ENCODE results near the gene VTCN1.
"Not testable (repeated sequence)": the region's sequence is repeated elsewhere in the genome, so short reads cannot be mapped to it uniquely, and the experiment has no call there.

The VTCN1 gene

GRCh38 chr1:117116090-117116783 is 94.5 kb downstream of the VTCN1 start:
- H3K27me3 Mint-ChIP-seq = peaks cover 6% of the 10 kb centered on the region
- H3K4me1 Mint-ChIP-seq (ENCODE audit: low read depth) = peaks cover 8% of the 10 kb centered on the region
- H3K27ac Mint-ChIP-seq = no peak overlapping the region
- no peaks in the 10 kb centered on the region for H3K9me3 Mint-ChIP-seq
- H3K4me3 Mint-ChIP-seq = no peak overlapping the region
- H3K36me3 Mint-ChIP-seq (ENCODE audit: low read depth) = no peaks in the 10 kb centered on the region
- no peak for DNase-seq

DNA sequence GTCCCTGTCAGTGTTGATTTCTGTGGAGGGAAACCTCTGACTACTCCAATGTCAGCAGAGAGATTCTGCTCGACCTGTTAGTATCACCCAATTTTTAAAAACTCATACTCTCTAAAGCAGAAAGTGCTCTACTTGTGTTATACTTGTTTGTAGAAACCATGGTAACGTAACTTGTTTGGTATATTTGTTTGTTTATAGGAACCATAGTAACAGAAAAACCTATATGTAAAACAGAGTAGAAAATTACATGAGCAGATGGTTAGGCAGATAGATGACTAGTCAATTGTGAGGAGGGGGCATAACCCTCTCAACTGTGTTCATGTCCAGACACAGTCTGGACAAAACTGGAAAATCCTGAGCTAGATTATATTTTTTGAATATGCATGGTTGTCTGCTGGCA is 95.8 kb downstream of the VTCN1 start:
- Mint-ChIP-seq H3K36me3 (ENCODE audit: low read depth) (no peaks in the 10 kb centered on the region), H3K27ac (no peak overlapping the region), H3K27me3 (no peaks in the 10 kb centered on the region), H3K4me3 (no peak overlapping the region), H3K4me1 (ENCODE audit: low read depth) (peaks cover 11% of the 10 kb centered on the region), H3K9me3 (no peaks in the 10 kb centered on the region)
- no peak for DNase-seq

- Mint-ChIP-seq H3K27me3 (no peaks in the 10 kb centered on the region), H3K9me3 (no peaks in the 10 kb centered on the region), H3K27ac (no peak overlapping the region), H3K4me1 (ENCODE audit: low read depth) (peaks cover 20% of the 10 kb centered on the region), H3K36me3 (ENCODE audit: low read depth) (no peaks in the 10 kb centered on the region), H3K4me3 (no peak overlapping the region)
- DNase-seq = no peak
Measured at GRCh38 chr1:117113199-117113598, 97.5 kb downstream of the VTCN1 start.

GRCh38 chr1:117112047-117112717 is 98.5 kb downstream of the VTCN1 start:
- H3K4me1 Mint-ChIP-seq (ENCODE audit: low read depth) = peaks cover 20% of the 10 kb centered on the region

DNA sequence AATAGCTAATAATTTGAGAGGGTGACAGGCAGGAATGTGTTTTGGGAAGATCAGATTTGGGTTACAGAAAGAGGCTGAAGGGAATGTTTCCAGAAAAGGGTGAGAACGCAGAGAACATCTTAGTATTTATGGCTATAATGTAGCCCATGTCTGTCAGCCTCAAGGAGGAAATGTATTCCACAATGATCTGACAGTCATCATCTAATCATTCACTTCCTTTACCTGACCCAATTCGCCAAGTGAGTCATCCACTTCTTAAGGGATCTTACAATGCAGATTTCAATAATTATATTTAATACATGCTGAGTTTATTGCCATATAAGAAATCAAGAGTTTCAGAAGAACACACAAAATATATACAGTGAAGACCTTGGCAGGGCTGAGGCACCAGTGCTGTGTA is 100.0 kb downstream of the VTCN1 start:
- Mint-ChIP-seq H3K9me3 (no peaks in the 10 kb centered on the region), H3K36me3 (ENCODE audit: low read depth) (peaks cover 22% of the 10 kb centered on the region), H3K27me3 (no peaks in the 10 kb centered on the region), H3K27ac (no peak overlapping the region), H3K4me1 (ENCODE audit: low read depth) (peaks cover 27% of the 10 kb centered on the region), H3K4me3 (no peak overlapping the region)
- DNase-seq = no peak

More at GRCh38 chr1:117112047-117112717, 98.5 kb downstream of the VTCN1 start:
- Mint-ChIP-seq H3K27me3 (no peaks in the 10 kb centered on the region), H3K27ac (no peak overlapping the region), H3K9me3 (no peaks in the 10 kb centered on the region), H3K4me3 (no peak overlapping the region), H3K36me3 (ENCODE audit: low read depth) (peaks cover 8% of the 10 kb centered on the region)
- DNase-seq = no peak

DNA sequence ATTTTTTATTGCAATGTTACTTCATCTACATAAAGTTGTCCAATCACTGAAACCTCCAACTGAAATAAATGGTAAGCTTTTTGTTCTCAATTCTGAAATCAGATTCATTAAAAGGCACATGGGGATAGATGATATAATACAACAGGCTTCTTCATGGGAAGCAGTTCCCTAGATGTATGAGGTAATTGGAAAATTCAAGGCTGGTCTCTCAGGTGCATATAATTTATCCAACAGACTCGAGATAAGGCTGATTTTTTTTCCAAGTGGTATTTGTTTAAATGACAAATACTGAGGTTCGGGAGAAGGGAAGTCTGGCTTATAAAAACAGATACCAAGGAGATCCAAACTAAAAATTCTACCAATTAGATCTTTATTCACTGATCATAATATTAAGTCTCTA is 103.4 kb downstream of the VTCN1 start:
- Mint-ChIP-seq H3K27me3 (no peaks in the 10 kb centered on the region), H3K4me1 (ENCODE audit: low read depth) (peaks cover 28% of the 10 kb centered on the region), H3K36me3 (ENCODE audit: low read depth) (peaks cover 53% of the 10 kb centered on the region), H3K27ac (no peak overlapping the region), H3K4me3 (no peak overlapping the region), H3K9me3 (no peaks in the 10 kb centered on the region)
- no peak for DNase-seq

DNA sequence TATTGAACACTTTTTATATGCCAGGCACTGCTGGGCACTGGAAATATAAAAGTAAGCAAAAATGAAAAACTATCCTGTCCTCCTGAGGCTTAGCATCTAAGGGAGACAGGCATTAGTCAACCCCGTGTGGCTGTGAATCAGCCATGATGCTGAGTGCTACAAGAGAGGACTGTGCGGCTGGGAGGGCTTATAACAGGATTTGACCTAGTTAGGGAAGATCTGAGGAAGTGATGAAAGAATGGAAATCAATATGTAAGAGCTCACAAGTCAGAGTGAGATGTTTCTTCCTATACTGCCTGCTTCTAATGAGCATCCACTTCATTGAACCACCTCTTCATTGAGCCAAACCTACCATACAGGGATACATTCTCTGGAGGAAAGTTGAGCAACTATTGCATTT is 104.2 kb downstream of the VTCN1 start:
- H3K27me3 Mint-ChIP-seq = no peaks in the 10 kb centered on the region
- H3K4me1 Mint-ChIP-seq (ENCODE audit: low read depth) = peaks cover 28% of the 10 kb centered on the region
- peaks cover 62% of the 10 kb centered on the region for H3K36me3 Mint-ChIP-seq (ENCODE audit: low read depth)
- H3K4me3 Mint-ChIP-seq = no peak overlapping the region
- no peak for DNase-seq
- H3K27ac Mint-ChIP-seq = no peak overlapping the region
- H3K9me3 Mint-ChIP-seq = no peaks in the 10 kb centered on the region

- Mint-ChIP-seq H3K27me3 (no peaks in the 10 kb centered on the region), H3K4me3 (no peak overlapping the region), H3K4me1 (ENCODE audit: low read depth) (peaks cover 24% of the 10 kb centered on the region), H3K27ac (no peak overlapping the region), H3K36me3 (ENCODE audit: low read depth) (peaks cover 70% of the 10 kb centered on the region), H3K9me3 (no peaks in the 10 kb centered on the region)
- DNase-seq = no peak
Measured at GRCh38 chr1:117105722-117106121, 105.0 kb downstream of the VTCN1 start.

GRCh38 chr1:117104986-117105385 is 105.7 kb downstream of the VTCN1 start:
- peaks cover 19% of the 10 kb centered on the region for H3K4me1 Mint-ChIP-seq (ENCODE audit: low read depth)
- DNase-seq = no peak
- H3K9me3 Mint-ChIP-seq = no peaks in the 10 kb centered on the region
- peaks cover 77% of the 10 kb centered on the region for H3K36me3 Mint-ChIP-seq (ENCODE audit: low read depth)
- H3K27me3 Mint-ChIP-seq = no peaks in the 10 kb centered on the region
- no peak overlapping the region for H3K27ac Mint-ChIP-seq
- H3K4me3 Mint-ChIP-seq = no peak overlapping the region

DNA sequence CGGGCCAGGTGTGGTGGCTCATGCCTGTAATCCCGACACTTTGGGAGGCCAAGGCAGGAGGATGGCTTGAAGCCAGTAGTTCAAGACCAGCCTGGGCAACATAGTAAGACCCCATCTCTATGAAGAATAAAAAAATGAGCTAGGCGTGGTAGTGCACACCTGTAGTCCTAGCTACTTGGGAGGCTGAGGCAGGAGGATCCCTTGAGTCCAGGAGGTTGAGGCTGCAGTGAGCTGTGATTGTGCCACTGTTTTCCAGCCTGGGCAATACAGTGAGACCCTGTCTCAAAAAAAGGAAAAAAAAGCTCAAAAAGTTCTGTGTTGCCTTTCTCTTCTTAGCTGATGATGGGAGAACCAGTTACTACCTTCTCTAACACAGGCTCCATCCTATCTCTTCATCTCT is 108.9 kb downstream of the VTCN1 start:
- not testable (repeated sequence) for H3K4me3 Mint-ChIP-seq; H3K27me3 Mint-ChIP-seq; H3K4me1 Mint-ChIP-seq (ENCODE audit: low read depth); DNase-seq; H3K27ac Mint-ChIP-seq; H3K9me3 Mint-ChIP-seq
- peaks cover 98% of the 10 kb centered on the region for H3K36me3 Mint-ChIP-seq (ENCODE audit: low read depth)

- Mint-ChIP-seq H3K4me1 (ENCODE audit: low read depth) (peaks cover 4% of the 10 kb centered on the region), H3K27ac (no peak overlapping the region), H3K27me3 (no peaks in the 10 kb centered on the region), H3K36me3 (ENCODE audit: low read depth) (peaks cover 98% of the 10 kb centered on the region), H3K4me3 (no peak overlapping the region), H3K9me3 (no peaks in the 10 kb centered on the region)
- no peak for DNase-seq
Measured at GRCh38 chr1:117101334-117101733, 109.4 kb downstream of the VTCN1 start.

GRCh38 chr1:117098287-117098890 is 112.3 kb downstream of the VTCN1 start:
- peaks cover 8% of the 10 kb centered on the region for H3K4me1 Mint-ChIP-seq (ENCODE audit: low read depth)
- H3K36me3 Mint-ChIP-seq (ENCODE audit: low read depth) = peaks cover 97% of the 10 kb centered on the region
- H3K27me3 Mint-ChIP-seq = no peaks in the 10 kb centered on the region
- H3K27ac Mint-ChIP-seq = no peak overlapping the region
- H3K4me3 Mint-ChIP-seq = no peak overlapping the region
- no peaks in the 10 kb centered on the region for H3K9me3 Mint-ChIP-seq
- no peak for DNase-seq

DNA sequence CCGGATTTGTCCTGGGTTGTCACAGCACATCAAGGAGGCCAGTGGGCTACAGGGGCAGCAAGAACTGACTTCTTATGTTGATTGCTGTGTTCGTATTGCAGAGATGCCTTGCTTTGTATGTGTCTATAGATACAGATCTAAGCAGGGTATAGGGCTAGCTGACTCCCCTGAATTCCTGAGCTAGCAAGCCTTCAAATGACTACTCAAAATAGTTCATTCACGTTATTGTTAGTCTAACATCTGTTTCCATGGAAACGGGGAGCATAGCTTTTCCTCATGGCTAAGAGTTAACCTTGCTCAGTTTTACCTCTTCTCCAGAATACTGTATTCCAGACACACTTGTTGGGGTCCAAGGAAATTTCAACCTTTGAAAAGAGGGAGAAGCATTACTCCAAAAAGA is 113.3 kb downstream of the VTCN1 start:
- H3K9me3 Mint-ChIP-seq = no peaks in the 10 kb centered on the region
- H3K4me3 Mint-ChIP-seq = no peak overlapping the region
- DNase-seq = no peak
- peaks cover 18% of the 10 kb centered on the region for H3K4me1 Mint-ChIP-seq (ENCODE audit: low read depth)
- H3K36me3 Mint-ChIP-seq (ENCODE audit: low read depth) = peaks cover 99% of the 10 kb centered on the region
- no peaks in the 10 kb centered on the region for H3K27me3 Mint-ChIP-seq
- H3K27ac Mint-ChIP-seq = no peak overlapping the region

DNA sequence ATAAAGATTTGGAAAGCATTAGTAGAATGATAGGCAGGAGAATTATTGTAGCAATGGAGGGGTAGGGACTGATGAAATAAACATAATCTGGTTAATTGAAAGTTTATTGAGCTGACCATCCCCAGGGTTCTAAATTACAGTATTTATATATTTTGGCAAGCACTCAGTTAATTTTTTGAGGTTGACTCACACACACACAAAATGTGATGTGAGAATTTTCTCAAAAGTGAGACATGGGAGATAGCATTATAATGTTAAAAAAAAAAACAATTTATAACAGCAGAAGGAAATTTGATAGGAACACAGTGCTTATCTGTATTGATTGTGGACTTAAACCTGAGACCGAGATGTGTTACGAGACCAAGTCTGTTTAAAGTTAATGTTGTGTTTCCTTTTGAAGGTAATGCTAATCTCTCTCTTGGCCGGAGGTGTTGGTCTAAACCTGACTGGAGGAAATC is 113.7 kb downstream of the VTCN1 start:
- peaks cover 99% of the 10 kb centered on the region for H3K36me3 Mint-ChIP-seq (ENCODE audit: low read depth)
- H3K9me3 Mint-ChIP-seq = no peaks in the 10 kb centered on the region
- no peak for DNase-seq
- peaks cover 21% of the 10 kb centered on the region for H3K4me1 Mint-ChIP-seq (ENCODE audit: low read depth)
- H3K4me3 Mint-ChIP-seq = no peak overlapping the region
- no peak overlapping the region for H3K27ac Mint-ChIP-seq
- H3K27me3 Mint-ChIP-seq = no peaks in the 10 kb centered on the region

Data from activated T-cell treated with anti-CD3 and anti-CD28 coated beads, Interleukin-2, amount 50 U/mL, for 24 hours (primary cell).